Measurements from ENCODE around the gene STXBP6. TPM values are rescaled to one million over a fixed set of nuclear protein-coding genes. Genes with fewer than 3 reads are reported as not detected.

STXBP6 gene
- total and polyA plus RNA-seq, 2 of the 13 experiments (the other 11 are each of a cell fraction or from before 2014, with no cell fraction given), result 35.3 to 42.8 TPM

DNA sequence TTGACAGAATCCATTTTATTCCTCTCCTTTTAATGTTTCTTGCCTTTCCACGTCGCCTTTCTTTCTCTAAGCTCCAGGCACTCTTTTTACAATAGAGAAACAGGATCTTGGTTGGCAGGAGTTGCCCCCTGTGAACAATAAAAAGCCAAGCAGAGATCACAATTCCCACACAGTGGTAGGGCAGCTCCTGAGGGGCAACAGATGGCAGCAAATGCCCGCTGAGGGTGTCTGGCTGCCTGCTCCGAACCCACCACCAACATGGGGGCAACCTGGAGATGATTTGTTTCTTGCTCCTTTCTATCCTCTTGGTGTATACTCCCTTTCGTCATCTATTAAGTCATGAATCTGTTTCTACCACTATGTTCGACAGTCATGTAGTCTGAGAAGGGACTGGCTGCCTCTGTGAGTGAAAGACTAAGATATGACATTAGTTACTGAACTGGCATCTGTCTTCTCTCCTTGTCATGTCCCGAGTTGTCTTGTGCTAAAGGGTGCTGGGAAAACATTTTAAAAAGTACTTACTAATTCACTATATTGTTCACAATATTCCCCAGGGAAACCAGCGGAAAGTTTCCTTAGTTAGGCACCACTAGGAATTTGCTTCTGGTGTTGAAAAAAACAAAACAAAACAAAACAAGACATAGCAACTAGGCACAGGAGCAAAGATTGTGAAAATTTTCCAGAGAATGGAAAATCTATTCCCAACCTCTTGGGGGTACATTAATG is 170.1 kb downstream of the STXBP6 start:
- intact Hi-C loops (cut with micrococcal nuclease; ENCODE audit: unreplicated experiment) (no loop called here), in situ Hi-C loops (cut with HindIII; ENCODE audit: extremely low pct_ligation_motif_present, low pct_unique_long_range_greater_than_20kb) (no loop called here)
- Histone ChIP-seq H3K4me2 (ENCODE audit: low read depth, low read length) (no peak overlapping the region), H3K9ac (ENCODE audit: insufficient read depth, low read depth, low read length) (no peak overlapping the region), H4K20me1 (ENCODE audit: insufficient read depth, low read length) (no peaks in the 10 kb centered on the region), H3K4me3 (replicated peaks in 1 of 3; ENCODE audit: insufficient read depth in 1 of 3, low read depth in 2 of 3, low read length in 3 of 3) (no peak overlapping the region), H3K79me2 (ENCODE audit: insufficient read depth, low read length) (no peaks in the 10 kb centered on the region), H3K27me3 (ENCODE audit: control insufficient read depth in 1 of 2, insufficient read depth in 2 of 2, low read length in 2 of 2) (no peaks in the 10 kb centered on the region), H2AFZ (ENCODE audit: low read length) (no peak overlapping the region), H3K27ac (ENCODE audit: extremely low read length, insufficient read depth, low read length) (no peak overlapping the region), H3K9me3 (ENCODE audit: low read length) (no peaks in the 10 kb centered on the region), H3K4me1 (ENCODE audit: insufficient read depth, low read length) (peaks cover 54% of the 10 kb centered on the region), H3K36me3 (replicated peaks in 1 of 2; ENCODE audit: control insufficient read depth in 1 of 2, insufficient read depth in 2 of 2, low read length in 2 of 2) (no peaks in the 10 kb centered on the region)
- no peak for FAIRE-seq
- ATAC-seq, result no peak
- ChIA-PET POLR2A (interaction anchor here (1.5 kb wide), 1 partner anchor 40 kb away, joined by 5 read pairs; no protein-coding TSS in a partner anchor), CTCF (ENCODE audit: low intra/inter-chr PET ratio, low total read pairs) (no interaction called here)
- no TSS peak for BruUV-seq (replicated peaks)
- no peak for DNase-seq (ENCODE audit: low spot score)
- WGBS (ENCODE audit: low lambda C conversion rate), result 88% methylated on average over 8 of the region's 8 CpGs
- TF ChIP-seq FIP1L1 (IDR thresholded peaks at IDR 0.05; ENCODE audit: borderline replicate concordance, insufficient read depth, low read depth, low read length), result no peak
- no peak for TF ChIP-seq HES4 (CRISPR knock-in tag; IDR thresholded peaks at IDR 0.05; ENCODE audit: borderline replicate concordance)
- no peak for TF ChIP-seq SP1 (IDR thresholded peaks at IDR 0.05)
- TF ChIP-seq SP1 (CRISPR knock-in tag; IDR thresholded peaks at IDR 0.05), result no peak
- TF ChIP-seq PBX3 (CRISPR knock-in tag; IDR thresholded peaks at IDR 0.05; ENCODE audit: borderline replicate concordance), result no peak
- TF ChIP-seq, protein P1, sequence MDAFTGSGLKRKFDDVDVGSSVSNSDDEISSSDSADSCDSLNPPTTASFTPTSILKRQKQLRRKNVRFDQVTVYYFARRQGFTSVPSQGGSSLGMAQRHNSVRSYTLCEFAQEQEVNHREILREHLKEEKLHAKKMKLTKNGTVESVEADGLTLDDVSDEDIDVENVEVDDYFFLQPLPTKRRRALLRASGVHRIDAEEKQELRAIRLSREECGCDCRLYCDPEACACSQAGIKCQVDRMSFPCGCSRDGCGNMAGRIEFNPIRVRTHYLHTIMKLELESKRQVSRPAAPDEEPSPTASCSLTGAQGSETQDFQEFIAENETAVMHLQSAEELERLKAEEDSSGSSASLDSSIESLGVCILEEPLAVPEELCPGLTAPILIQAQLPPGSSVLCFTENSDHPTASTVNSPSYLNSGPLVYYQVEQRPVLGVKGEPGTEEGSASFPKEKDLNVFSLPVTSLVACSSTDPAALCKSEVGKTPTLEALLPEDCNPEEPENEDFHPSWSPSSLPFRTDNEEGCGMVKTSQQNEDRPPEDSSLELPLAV (CRISPR knock-in tag; conservative IDR thresholded peaks at IDR 0.05; ENCODE audit: low read depth), result no peak
- no peak for TF ChIP-seq POLR2A (IDR thresholded peaks at IDR 0.05; ENCODE audit: insufficient read depth in 1 of 2, low read depth in 2 of 2, low read length in 2 of 2)
- TF ChIP-seq PBX2 (CRISPR knock-in tag; IDR thresholded peaks at IDR 0.05), result 0 out of 2 replicates have a peak, but pooled peaks have one; percentile 15
- TF ChIP-seq, protein P2, sequence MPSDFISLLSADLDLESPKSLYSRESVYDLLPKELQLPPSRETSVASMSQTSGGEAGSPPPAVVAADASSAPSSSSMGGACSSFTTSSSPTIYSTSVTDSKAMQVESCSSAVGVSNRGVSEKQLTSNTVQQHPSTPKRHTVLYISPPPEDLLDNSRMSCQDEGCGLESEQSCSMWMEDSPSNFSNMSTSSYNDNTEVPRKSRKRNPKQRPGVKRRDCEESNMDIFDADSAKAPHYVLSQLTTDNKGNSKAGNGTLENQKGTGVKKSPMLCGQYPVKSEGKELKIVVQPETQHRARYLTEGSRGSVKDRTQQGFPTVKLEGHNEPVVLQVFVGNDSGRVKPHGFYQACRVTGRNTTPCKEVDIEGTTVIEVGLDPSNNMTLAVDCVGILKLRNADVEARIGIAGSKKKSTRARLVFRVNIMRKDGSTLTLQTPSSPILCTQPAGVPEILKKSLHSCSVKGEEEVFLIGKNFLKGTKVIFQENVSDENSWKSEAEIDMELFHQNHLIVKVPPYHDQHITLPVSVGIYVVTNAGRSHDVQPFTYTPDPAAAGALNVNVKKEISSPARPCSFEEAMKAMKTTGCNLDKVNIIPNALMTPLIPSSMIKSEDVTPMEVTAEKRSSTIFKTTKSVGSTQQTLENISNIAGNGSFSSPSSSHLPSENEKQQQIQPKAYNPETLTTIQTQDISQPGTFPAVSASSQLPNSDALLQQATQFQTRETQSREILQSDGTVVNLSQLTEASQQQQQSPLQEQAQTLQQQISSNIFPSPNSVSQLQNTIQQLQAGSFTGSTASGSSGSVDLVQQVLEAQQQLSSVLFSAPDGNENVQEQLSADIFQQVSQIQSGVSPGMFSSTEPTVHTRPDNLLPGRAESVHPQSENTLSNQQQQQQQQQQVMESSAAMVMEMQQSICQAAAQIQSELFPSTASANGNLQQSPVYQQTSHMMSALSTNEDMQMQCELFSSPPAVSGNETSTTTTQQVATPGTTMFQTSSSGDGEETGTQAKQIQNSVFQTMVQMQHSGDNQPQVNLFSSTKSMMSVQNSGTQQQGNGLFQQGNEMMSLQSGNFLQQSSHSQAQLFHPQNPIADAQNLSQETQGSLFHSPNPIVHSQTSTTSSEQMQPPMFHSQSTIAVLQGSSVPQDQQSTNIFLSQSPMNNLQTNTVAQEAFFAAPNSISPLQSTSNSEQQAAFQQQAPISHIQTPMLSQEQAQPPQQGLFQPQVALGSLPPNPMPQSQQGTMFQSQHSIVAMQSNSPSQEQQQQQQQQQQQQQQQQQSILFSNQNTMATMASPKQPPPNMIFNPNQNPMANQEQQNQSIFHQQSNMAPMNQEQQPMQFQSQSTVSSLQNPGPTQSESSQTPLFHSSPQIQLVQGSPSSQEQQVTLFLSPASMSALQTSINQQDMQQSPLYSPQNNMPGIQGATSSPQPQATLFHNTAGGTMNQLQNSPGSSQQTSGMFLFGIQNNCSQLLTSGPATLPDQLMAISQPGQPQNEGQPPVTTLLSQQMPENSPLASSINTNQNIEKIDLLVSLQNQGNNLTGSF (CRISPR knock-in tag; IDR thresholded peaks at IDR 0.05), result no peak
- TF ChIP-seq ZNF382 (CRISPR knock-in tag; IDR thresholded peaks at IDR 0.05; ENCODE audit: borderline replicate concordance), result no peak
- TF ChIP-seq ARID2 (CRISPR knock-in tag; IDR thresholded peaks at IDR 0.05; ENCODE audit: borderline replicate concordance), result no peak
- no peak for TF ChIP-seq PHF20 (CRISPR knock-in tag; IDR thresholded peaks at IDR 0.05)
- 0 out of 2 replicates have a peak, but pooled peaks have one; percentile 18 for TF ChIP-seq ZNF556 (CRISPR knock-in tag; IDR thresholded peaks at IDR 0.05; ENCODE audit: borderline replicate concordance)
- 0 out of 2 replicates have a peak, but pooled peaks have one; percentile 2 for TF ChIP-seq CREM (IDR thresholded peaks at IDR 0.05)
- TF ChIP-seq CREM (CRISPR knock-in tag; IDR thresholded peaks at IDR 0.05), result no peak

All from HepG2 (cell line).